ENCODE measurements around the gene SLC43A1. TPM values are rescaled to one million over a fixed set of nuclear protein-coding genes. Genes with fewer than 3 reads are reported as not detected.
"Not testable (repeated sequence)": the region's sequence is repeated elsewhere in the genome, so short reads cannot be mapped to it uniquely, and the experiment has no call there.

SLC43A1 gene
- 8.8 and 15.1 TPM in 2 replicates for total RNA-seq (2014; rRNA removed; shearing (Covaris generic))

DNA sequence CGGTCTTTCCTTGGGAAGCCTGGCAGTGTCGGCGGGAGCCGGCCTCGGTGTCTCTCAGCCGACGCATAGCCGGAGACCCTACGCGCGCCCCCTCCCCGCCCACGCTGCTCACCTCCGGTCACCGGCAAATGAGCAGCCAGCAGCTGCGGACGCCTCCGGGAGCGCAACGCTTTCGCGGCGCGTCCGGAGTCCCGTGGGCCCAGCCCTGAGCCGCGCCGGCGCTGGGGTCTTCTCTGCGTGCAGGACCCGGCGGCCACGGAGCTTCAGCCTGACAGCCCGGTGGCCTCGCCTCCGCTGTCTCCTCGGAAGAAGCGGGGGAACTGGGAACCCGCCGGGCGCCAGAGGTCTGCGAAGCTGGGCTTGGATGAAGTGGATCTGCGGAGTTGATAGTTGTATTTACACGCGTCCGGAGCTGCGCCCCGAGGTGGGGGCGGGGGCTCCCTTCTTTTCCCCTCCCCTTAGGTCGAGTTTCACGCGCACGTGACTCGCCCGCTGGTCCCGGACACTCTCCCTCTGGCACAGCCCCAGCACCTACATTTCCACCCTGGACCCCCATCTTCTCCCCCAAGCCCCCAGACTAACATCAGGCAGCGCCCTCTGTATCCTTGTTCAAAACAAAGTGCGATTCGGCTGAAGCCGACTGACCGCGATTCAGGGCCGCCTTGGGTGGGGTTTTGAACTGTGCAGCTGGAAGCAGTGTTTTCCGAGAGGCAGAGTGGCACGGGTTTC, at the start of gene SLC43A1:
Gene SLC43A1, minus strand, starts transcription at position 371 of the 729 bp plus-strand sequence. CDS start 1,591 bp downstream, outside the sequence.
- DNase-seq (ENCODE audit: low spot score): no peak
- in situ Hi-C loops (cut with HindIII; ENCODE audit: low sequenced_read_pairs): no loop called here

DNA sequence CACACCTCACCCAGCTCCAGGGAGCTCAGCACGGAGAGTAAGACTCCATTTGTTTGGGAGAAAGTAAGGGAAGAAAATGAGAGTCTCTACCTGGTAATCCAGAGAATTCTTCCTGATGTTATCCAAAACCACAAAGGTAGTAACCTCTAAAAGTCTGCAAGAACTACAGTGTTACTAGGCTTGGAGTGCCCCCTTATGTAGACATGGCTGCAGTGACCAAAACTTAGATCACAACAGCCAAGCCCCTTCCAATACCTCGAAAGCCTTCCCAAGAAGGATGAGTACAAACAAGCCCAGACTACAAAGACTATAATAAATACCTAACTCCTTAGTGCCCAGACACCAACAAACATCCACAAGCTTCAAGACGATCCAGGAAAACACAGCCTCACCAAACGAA, 47.1 kb upstream of the SLC43A1 start:
- DNase-seq (ENCODE audit: low spot score): peak; percentile 12
- in situ Hi-C loops (cut with HindIII; ENCODE audit: low sequenced_read_pairs): no loop called here

- in situ Hi-C loops (cut with HindIII; ENCODE audit: low sequenced_read_pairs): no loop called here
Observed at GRCh38 chr11:57560146-57560545, 44.6 kb upstream of the SLC43A1 start.

DNA sequence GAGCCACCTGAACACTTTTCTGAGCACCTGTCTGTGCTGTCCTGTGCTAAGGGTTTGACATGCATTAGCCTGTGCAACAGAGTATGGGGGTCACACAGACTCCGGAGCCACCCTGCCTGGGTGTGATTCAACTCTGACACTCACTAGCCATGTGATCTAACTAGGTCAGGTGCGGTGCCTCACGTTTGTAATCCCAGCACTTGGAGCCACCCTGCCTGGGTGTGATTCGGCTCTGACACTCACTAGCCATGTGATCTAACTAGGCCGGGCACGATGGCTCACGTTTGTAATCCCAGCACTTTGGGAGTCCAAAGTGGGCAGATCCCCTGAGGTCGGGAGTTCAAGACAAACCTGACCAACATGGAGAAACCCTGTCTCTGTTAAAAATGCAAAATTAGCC, 40.5 kb upstream of the SLC43A1 start:
- DNase-seq (ENCODE audit: low spot score): no peak
- in situ Hi-C loops (cut with HindIII; ENCODE audit: low sequenced_read_pairs): no loop called here

More at GRCh38 chr11:57560146-57560545, 44.6 kb upstream of the SLC43A1 start:
- no peak for DNase-seq (ENCODE audit: low spot score)

- DNase-seq (ENCODE audit: low spot score): no peak
- in situ Hi-C loops (cut with HindIII; ENCODE audit: low sequenced_read_pairs): no loop called here
Observed at GRCh38 chr11:57555393-57555792, 39.9 kb upstream of the SLC43A1 start.

GRCh38 chr11:57552479-57552878, 37.0 kb upstream of the SLC43A1 start:
- DNase-seq (ENCODE audit: low spot score): no peak
- in situ Hi-C loops (cut with HindIII; ENCODE audit: low sequenced_read_pairs): no loop called here

- DNase-seq (ENCODE audit: low spot score): no peak
- in situ Hi-C loops (cut with HindIII; ENCODE audit: low sequenced_read_pairs): no loop called here
Observed at GRCh38 chr11:57551941-57552340, 36.4 kb upstream of the SLC43A1 start.

DNA sequence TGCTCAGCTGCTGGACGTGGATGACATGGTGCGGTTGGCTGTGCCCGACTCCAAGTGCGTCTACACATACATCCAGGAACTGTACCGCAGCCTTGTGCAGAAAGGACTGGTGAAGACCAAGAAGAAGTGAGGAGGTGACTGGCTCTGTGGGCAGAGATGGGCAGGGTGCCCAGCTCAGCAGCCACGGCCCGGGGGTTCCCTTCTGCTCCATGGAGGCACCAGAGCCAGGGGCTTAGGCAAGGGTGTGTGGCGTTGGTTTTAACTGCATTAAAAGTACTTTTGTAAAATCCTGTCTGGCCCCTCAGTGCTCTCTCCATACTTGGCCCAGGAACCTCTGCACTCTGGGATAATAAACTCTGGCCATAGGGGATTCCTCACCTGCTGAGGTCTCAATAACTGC, 34.5 kb upstream of the SLC43A1 start:
- no peak for DNase-seq (ENCODE audit: low spot score)
- in situ Hi-C loops (cut with HindIII; ENCODE audit: low sequenced_read_pairs): no loop called here

- no peak for DNase-seq (ENCODE audit: low spot score)
- in situ Hi-C loops (cut with HindIII; ENCODE audit: low sequenced_read_pairs): no loop called here
Observed at GRCh38 chr11:57547854-57548377, 32.4 kb upstream of the SLC43A1 start.

DNA sequence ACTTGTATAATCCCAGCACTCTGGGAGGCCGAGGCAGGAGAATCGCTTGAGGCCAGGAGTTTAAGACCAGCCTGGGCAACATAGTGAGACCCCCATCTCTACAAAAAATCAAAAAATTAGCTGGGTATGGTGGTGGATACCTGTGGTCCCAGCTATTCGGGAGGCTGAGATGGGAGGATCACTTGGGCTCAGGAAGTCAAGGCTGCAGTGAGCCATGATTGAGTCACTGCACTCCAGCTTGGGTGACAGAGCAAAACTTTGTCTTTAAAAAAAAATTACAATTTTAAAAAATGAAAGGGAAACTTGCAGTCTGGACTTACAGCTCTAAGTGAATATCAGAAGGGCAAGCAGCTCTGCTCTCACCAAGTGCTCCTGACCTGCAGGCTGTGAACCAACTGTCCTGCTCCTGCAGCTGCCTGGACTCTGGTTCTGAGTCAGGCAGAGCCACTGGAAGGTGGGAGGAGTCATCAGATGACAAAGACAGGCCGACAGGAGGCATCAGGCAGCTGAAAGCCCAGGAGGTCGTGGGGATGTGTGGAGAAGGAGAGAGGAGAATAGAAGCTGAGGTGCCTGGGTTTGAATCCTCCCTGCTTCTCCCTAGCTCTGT, 31.5 kb upstream of the SLC43A1 start:
- DNase-seq (ENCODE audit: low spot score): no peak
- in situ Hi-C loops (cut with HindIII; ENCODE audit: low sequenced_read_pairs): no loop called here

DNA sequence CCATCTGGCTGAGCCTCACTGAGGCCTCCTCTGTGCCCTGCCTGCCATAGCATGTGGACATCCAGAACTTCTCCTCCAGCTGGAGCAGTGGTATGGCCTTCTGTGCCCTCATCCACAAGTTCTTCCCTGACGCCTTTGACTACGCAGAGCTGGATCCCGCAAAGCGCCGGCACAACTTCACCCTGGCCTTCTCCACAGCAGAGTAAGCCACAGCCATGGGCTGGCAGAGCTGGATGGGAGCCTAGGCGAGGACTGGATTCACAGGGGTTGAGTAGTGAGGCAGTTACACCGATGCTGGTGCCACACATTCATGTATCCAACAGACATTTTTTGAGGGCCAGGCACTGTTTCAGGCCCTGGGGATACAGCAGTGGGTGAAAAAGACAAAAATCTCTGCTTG, 30.9 kb upstream of the SLC43A1 start:
- in situ Hi-C loops (cut with HindIII; ENCODE audit: low sequenced_read_pairs): no loop called here
- DNase-seq (ENCODE audit: low spot score): no peak

- DNase-seq (ENCODE audit: low spot score): no peak
- in situ Hi-C loops (cut with HindIII; ENCODE audit: low sequenced_read_pairs): no loop called here
Observed at GRCh38 chr11:57545883-57546282, 30.4 kb upstream of the SLC43A1 start.

- in situ Hi-C loops (cut with HindIII; ENCODE audit: low sequenced_read_pairs): no loop called here
- no peak for DNase-seq (ENCODE audit: low spot score)
Observed at GRCh38 chr11:57544566-57544965, 29.1 kb upstream of the SLC43A1 start.

- DNase-seq (ENCODE audit: low spot score): no peak
- in situ Hi-C loops (cut with HindIII; ENCODE audit: low sequenced_read_pairs): no loop called here
Observed at GRCh38 chr11:57543593-57543992, 28.1 kb upstream of the SLC43A1 start.

DNA sequence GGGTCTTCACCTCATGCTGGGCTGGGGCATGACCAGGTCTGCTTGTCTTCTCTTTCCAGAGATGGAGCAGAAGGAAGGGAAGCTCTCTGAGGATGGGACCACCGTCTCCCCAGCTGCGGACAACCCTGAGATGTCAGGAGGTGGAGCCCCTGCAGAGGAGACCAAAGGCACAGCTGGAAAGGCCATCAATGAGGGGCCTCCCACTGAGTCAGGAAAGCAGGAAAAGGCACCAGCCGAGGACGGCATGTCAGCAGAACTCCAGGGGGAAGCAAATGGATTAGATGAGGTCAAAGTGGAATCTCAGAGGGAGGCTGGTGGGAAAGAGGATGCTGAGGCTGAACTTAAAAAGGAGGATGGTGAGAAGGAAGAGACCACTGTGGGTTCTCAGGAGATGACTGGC, 27.1 kb upstream of the SLC43A1 start:
- in situ Hi-C loops (cut with HindIII; ENCODE audit: low sequenced_read_pairs): no loop called here
- DNase-seq (ENCODE audit: low spot score): no peak

DNA sequence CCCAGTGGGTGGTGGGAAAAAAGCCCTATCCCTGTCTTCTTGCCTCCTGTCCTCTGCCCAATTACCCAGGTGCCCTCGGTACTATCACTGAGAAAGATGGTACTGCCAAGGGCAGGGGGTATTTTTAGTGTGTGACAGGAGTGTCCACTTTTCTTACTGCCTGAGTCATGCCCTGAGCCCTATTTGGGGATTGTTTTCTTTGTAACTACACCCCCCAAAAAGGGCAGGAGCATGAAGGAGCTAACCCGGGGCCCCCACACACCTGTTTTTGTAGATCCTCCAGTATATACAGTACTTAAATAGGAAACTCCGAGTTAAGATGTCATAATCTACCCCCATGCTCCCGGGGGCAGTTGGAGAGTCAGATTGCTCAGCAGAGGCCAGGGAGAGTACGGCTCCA, 25.7 kb upstream of the SLC43A1 start:
- DNase-seq (ENCODE audit: low spot score): no peak
- in situ Hi-C loops (cut with HindIII; ENCODE audit: low sequenced_read_pairs): no loop called here

DNA sequence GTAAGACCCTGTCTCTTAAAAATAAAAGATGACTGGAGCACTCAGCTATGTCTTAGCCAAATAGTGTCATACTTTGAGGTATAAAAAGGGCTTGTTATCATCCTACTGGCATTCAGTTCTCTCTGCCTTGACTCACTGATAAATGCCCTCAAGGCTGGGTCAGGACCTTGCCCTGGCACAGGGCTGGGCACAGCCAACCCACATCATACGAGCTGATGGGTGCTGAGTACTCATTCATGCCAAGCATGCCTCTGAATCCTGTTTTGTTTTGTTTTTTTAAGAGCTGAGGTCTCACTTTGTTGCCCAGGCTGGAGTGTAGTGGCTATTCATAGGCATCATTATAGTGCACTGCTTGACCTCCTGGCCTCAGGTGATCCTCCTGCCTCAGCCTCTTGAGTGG, 23.8 kb upstream of the SLC43A1 start:
- no peak for DNase-seq (ENCODE audit: low spot score)
- in situ Hi-C loops (cut with HindIII; ENCODE audit: low sequenced_read_pairs): no loop called here

DNA sequence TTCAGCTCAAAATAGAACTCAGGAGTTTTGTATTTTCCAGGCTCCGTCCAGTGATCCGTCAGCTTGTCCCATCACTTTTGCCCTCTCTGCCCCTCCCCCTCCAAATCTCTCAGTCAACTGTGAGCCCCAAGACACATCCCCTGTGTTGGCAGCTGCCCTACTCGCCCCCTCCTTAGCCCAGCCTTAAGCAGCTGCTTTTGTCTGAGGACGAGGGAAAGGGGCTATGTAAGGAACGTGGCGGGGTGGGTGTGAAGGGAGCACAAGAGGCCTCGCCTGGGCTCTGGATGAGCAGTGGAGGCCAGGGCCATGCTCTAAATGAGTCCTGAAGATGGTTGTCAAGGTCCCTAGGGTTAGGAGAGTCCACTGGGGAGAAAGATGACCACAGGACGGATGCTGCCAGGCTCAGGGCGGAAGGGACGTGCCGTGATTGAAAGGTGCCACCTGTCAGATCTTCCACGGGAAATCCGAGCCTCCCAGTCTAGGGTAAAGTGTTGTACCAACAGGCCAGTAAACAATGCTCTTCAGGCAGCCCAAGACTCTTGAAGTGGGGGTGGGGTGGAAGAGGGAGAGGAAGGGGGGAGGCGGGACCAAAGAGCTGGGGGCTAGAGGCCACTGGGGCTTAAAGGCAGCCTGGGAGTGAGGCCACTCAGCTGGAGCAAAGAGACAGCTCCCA, 21.6 kb upstream of the SLC43A1 start, which contains the start of gene SMTNL1:
Gene SMTNL1, plus strand, starts transcription at position 649 of the 673 bp plus-strand sequence. CDS start 5,048 bp downstream, outside the sequence.
- in situ Hi-C loops (cut with HindIII; ENCODE audit: low sequenced_read_pairs): no loop called here
- no peak for DNase-seq (ENCODE audit: low spot score)

GRCh38 chr11:57534449-57534848, 18.9 kb upstream of the SLC43A1 start:
- DNase-seq (ENCODE audit: low spot score); in situ Hi-C loops (cut with HindIII; ENCODE audit: low sequenced_read_pairs): not testable (repeated sequence)

Data from G401 (cell line).